ENCODE results near the gene NTPCR. TPM values are rescaled to one million over a fixed set of nuclear protein-coding genes. Genes with fewer than 3 reads are reported as not detected.

The NTPCR gene
- total RNA-seq, 1 donor, result 2.8 TPM

DNA sequence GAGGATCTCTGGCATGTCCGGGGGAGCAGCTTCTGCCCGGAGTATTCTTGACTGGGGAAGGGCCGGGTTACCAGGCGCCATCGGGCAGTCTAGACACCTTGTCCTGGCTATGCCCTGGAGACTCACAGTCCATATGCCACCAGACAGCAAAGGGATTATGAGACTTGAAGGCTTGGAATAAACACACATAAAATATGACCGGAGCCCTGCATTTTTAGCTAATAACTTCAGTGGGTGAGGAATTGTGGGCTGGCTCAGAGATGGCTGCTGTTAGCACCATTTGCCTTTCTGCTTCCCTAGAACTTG, 15.5 kb downstream of the NTPCR start:
- Histone ChIP-seq H3K9me3 (ENCODE audit: low read depth, low read length) (no peaks in the 10 kb centered on the region), H3K4me3 (ENCODE audit: low read length) (no peak overlapping the region), H3K27me3 (ENCODE audit: insufficient read depth, low read length) (no peaks in the 10 kb centered on the region), H3K4me1 (ENCODE audit: insufficient read depth, low read length) (peaks cover 8% of the 10 kb centered on the region)

DNA sequence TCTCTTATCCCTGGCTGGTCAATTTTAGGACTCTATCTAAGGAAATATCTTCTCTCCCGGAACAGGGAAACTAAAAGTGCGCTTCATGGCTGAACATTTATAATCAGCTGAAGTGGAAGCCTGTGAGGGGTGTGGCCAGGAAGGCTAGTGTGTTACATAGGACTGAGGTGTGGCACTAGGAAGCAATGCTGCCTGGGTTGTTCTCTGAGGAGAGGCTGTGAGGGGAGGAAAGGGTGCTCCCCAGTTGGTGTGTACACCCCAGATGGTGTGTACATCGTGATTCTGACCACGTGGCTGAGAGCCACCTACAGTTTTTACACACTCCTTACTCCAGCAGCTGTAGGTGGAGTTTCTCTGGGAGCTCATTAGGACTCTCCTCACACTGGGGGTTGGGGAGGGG, 16.3 kb downstream of the NTPCR start:
- H3K27me3 ChIP-seq (ENCODE audit: insufficient read depth, low read length), result no peaks in the 10 kb centered on the region
- no peaks in the 10 kb centered on the region for H3K9me3 ChIP-seq (ENCODE audit: low read depth, low read length)
- H3K4me3 ChIP-seq (ENCODE audit: low read length), result no peak overlapping the region
- peaks cover 8% of the 10 kb centered on the region for H3K4me1 ChIP-seq (ENCODE audit: insufficient read depth, low read length)

GRCh38 chr1:232968391-232968790, 18.0 kb downstream of the NTPCR start:
- Histone ChIP-seq H3K27me3 (ENCODE audit: insufficient read depth, low read length) (no peaks in the 10 kb centered on the region), H3K9me3 (ENCODE audit: low read depth, low read length) (peaks cover 4% of the 10 kb centered on the region), H3K4me3 (ENCODE audit: low read length) (no peak overlapping the region), H3K4me1 (ENCODE audit: insufficient read depth, low read length) (peaks cover 2% of the 10 kb centered on the region)

- peaks cover 10% of the 10 kb centered on the region for H3K9me3 ChIP-seq (ENCODE audit: low read depth, low read length)
- no peaks in the 10 kb centered on the region for H3K27me3 ChIP-seq (ENCODE audit: insufficient read depth, low read length)
- no peaks in the 10 kb centered on the region for H3K4me1 ChIP-seq (ENCODE audit: insufficient read depth, low read length)
- no peak overlapping the region for H3K4me3 ChIP-seq (ENCODE audit: low read length)
These were observed 18.6 kb downstream of the NTPCR start for GRCh38 chr1:232968965-232969364.

DNA sequence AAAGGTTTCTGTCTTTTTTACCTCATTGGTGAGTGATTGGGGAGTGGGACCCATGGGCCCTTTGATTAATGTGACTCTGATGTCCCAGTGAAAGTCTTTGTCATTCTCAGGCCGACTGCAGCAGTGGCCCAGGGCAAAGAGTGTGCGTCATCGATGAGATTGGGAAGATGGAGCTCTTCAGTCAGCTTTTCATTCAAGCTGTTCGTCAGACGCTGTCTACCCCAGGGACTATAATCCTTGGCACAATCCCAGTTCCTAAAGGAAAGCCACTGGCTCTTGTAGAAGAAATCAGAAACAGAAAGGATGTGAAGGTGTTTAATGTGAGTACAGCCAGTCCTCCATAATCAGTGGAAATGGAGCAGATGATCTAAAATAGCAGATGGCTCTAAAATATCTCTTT, 19.4 kb downstream of the NTPCR start:
- Histone ChIP-seq H3K4me1 (ENCODE audit: insufficient read depth, low read length) (no peaks in the 10 kb centered on the region), H3K9me3 (ENCODE audit: low read depth, low read length) (peaks cover 12% of the 10 kb centered on the region), H3K27me3 (ENCODE audit: insufficient read depth, low read length) (no peaks in the 10 kb centered on the region), H3K4me3 (ENCODE audit: low read length) (no peak overlapping the region)

DNA sequence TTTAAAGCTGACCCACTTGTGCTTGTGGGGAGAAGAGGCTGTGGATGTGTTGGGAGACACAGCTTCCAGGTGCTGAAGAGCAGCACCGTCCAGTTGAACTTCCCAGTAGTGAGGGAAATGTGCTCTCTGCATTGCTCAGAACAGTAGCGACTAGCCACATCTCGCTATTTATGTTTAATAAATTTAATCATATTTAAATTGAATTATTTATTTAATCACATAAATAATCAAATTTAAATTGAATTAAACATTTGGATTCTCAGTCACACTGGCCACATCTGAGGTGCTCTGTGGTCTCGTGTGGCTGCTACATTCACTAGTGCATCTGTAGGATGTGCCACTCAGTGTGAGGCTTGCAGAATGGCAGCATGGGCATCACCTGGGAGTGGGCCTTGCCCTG, 20.1 kb downstream of the NTPCR start:
- H3K4me3 ChIP-seq (ENCODE audit: low read length), result no peak overlapping the region
- peaks cover 12% of the 10 kb centered on the region for H3K9me3 ChIP-seq (ENCODE audit: low read depth, low read length)
- H3K27me3 ChIP-seq (ENCODE audit: insufficient read depth, low read length), result no peaks in the 10 kb centered on the region
- no peaks in the 10 kb centered on the region for H3K4me1 ChIP-seq (ENCODE audit: insufficient read depth, low read length)

DNA sequence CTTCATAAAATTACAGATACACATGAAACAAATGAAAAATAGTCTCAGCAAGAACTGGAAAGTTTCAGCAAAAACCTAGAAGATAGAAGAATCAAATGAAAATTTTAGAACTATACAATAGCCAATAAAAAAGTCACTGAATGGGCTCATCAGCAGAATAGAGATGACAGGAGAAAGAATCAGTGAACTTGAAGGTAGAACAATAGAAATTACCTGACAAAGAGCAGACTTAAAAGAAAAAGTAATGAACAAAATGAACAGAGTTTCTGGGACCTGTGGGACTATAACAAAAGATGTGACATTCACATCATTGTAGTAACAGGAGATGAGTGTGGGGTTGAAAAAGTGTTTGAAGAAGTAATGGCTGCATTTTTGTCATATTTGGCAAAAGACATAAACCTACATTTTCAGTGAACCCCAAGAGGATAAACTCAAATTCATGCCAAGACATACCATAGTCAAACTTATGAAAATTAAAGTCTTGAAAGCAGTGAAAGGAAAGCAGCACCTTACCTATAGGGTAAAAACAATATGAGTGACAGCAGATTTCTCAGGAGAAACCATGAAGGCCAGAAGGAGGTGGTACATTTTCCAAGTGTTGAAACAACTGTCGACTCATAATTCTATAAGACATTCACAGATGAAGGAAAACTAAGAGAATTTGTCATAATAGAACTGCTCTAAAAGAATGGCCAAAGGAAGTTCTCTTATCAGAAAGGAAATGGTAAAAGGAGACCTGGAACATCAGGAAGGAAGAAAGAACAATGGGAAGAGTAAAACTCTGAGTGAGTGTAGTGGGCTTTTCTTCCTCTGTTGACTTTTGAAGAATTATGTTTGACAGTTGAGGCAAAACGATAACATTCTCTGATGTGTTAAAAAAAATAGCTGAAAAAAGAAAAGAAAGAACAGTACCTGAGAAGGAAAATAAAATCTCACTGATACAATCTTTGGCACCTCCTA, 23.5 kb downstream of the NTPCR start:
- peaks cover 9% of the 10 kb centered on the region for H3K4me1 ChIP-seq (ENCODE audit: insufficient read depth, low read length)

GRCh38 chr1:232974971-232975370, 24.6 kb downstream of the NTPCR start:
- H3K4me3 ChIP-seq (ENCODE audit: low read length), result no peak overlapping the region
- H3K4me1 ChIP-seq (ENCODE audit: insufficient read depth, low read length), result peaks cover 9% of the 10 kb centered on the region
- no peaks in the 10 kb centered on the region for H3K27me3 ChIP-seq (ENCODE audit: insufficient read depth, low read length)
- peaks cover 12% of the 10 kb centered on the region for H3K9me3 ChIP-seq (ENCODE audit: low read depth, low read length)

More for the DNA sequence above, 23.5 kb downstream of the NTPCR start:
- Histone ChIP-seq H3K4me3 (ENCODE audit: low read length) (no peak overlapping the region), H3K27me3 (ENCODE audit: insufficient read depth, low read length) (no peaks in the 10 kb centered on the region), H3K9me3 (ENCODE audit: low read depth, low read length) (peaks cover 12% of the 10 kb centered on the region)

DNA sequence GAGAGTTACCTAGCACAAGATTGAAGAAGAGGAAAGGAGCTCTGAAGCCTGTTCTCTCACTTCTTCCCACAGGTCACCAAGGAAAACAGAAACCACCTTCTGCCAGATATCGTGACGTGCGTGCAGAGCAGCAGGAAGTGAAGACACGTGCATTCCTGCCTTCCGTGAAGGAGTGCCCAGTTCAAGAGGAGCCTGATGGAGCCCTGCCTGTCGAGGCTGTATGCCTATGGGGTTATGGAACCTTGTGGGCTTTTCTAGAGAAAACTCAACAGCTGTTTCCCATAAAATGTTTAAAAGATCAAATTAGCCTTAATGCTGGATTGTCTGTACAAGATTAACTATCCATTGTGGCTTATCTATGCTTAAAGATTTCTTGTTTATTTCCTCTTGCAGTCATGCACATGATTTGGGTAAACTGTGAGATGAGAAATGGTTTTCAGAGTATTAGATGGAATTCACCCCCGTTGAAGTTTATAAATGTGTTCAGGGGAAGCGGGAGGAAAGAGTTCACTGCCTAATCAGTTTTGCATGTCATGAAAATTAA, 27.8 kb downstream of the NTPCR start:
- no peaks in the 10 kb centered on the region for H3K27me3 ChIP-seq (ENCODE audit: insufficient read depth, low read length)
- no peak overlapping the region for H3K4me3 ChIP-seq (ENCODE audit: low read length)
- peaks cover 11% of the 10 kb centered on the region for H3K9me3 ChIP-seq (ENCODE audit: low read depth, low read length)
- peaks cover 9% of the 10 kb centered on the region for H3K4me1 ChIP-seq (ENCODE audit: insufficient read depth, low read length)

- H3K4me1 ChIP-seq (ENCODE audit: insufficient read depth, low read length), result peaks cover 9% of the 10 kb centered on the region
- no peaks in the 10 kb centered on the region for H3K27me3 ChIP-seq (ENCODE audit: insufficient read depth, low read length)
- H3K4me3 ChIP-seq (ENCODE audit: low read length), result no peak overlapping the region
- H3K9me3 ChIP-seq (ENCODE audit: low read depth, low read length), result peaks cover 4% of the 10 kb centered on the region
These were observed 28.4 kb downstream of the NTPCR start for GRCh38 chr1:232978815-232979214.

DNA sequence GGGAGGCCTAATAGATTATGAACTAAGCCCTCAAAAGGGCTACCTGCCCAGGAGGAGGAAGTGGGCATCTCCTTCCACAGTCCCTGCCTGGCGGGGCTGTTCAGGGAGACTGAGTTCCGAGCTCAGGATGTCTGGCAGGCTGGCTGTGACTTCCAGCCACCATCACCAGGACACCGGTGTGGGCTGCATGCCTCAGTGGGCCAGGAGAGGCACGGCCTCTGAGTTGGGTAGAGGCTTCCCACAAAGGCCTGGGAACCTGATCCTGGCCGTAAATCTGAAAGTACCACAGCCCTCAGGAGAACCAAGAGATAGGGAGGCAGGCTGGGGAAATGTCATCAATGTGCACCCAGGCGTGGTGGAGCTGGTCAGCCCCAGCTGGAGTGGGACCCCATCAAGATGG, 29.1 kb downstream of the NTPCR start:
- no peaks in the 10 kb centered on the region for H3K9me3 ChIP-seq (ENCODE audit: low read depth, low read length)
- no peak overlapping the region for H3K4me3 ChIP-seq (ENCODE audit: low read length)
- peaks cover 9% of the 10 kb centered on the region for H3K4me1 ChIP-seq (ENCODE audit: insufficient read depth, low read length)
- H3K27me3 ChIP-seq (ENCODE audit: insufficient read depth, low read length), result no peaks in the 10 kb centered on the region

GRCh38 chr1:232980355-232980978, 30.1 kb downstream of the NTPCR start:
- no peaks in the 10 kb centered on the region for H3K9me3 ChIP-seq (ENCODE audit: low read depth, low read length)
- no peak overlapping the region for H3K4me3 ChIP-seq (ENCODE audit: low read length)
- H3K4me1 ChIP-seq (ENCODE audit: insufficient read depth, low read length), result peaks cover 9% of the 10 kb centered on the region
- no peaks in the 10 kb centered on the region for H3K27me3 ChIP-seq (ENCODE audit: insufficient read depth, low read length)

DNA sequence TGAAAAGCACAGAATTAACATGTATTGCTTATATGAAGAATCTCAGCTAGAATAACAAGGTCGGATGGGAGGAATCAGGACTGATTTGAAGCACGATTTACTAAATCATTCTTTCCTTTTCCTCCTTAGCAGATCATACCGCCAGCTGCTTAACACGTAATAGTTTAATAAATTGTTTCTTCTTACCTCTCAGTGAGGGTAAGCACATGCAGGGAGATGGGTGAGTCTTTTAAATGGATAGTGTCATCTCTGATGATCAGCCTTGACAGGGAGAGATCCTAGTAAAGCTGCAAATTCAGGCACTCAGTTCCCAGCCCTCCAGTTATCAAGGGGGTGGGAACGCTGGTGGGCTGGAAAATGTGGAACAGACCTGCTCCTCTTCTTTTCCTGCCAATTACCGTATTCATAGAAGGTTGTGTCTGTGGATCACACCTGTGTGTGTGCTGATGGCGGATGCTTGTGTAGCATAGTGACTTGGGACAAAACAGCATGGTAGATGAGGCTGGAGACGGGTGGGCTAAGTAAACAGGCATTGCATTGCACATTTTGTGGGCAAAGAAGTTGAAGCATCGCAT, 30.7 kb downstream of the NTPCR start:
- H3K27me3 ChIP-seq (ENCODE audit: insufficient read depth, low read length), result no peaks in the 10 kb centered on the region
- H3K4me1 ChIP-seq (ENCODE audit: insufficient read depth, low read length), result peaks cover 9% of the 10 kb centered on the region
- H3K9me3 ChIP-seq (ENCODE audit: low read depth, low read length), result no peaks in the 10 kb centered on the region
- H3K4me3 ChIP-seq (ENCODE audit: low read length), result no peak overlapping the region

GRCh38 chr1:232982238-232982944, 32.0 kb downstream of the NTPCR start:
- no peaks in the 10 kb centered on the region for H3K9me3 ChIP-seq (ENCODE audit: low read depth, low read length)
- no peak overlapping the region for H3K4me3 ChIP-seq (ENCODE audit: low read length)
- peaks cover 9% of the 10 kb centered on the region for H3K4me1 ChIP-seq (ENCODE audit: insufficient read depth, low read length)
- H3K27me3 ChIP-seq (ENCODE audit: insufficient read depth, low read length), result no peaks in the 10 kb centered on the region

DNA sequence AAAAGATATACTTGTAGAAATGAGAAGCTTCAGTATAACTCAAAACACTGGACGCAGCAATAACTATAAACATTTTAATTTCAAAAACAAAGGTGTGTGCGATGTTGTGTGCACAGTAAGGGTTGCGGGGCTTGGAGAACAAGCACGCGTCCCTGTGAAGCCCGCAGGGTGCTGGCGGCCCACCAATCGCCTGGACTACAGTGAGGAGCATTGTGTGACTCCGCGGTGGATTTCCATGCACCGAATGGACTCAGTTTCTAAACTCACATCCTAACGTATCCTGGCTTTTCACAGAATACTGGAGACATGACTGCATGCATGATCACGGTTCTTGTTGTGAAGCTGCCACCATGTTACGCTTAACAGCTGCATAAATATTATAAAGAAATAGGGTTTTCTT, 33.0 kb downstream of the NTPCR start:
- Histone ChIP-seq H3K4me3 (ENCODE audit: low read length) (no peak overlapping the region), H3K9me3 (ENCODE audit: low read depth, low read length) (no peaks in the 10 kb centered on the region), H3K4me1 (ENCODE audit: insufficient read depth, low read length) (peaks cover 4% of the 10 kb centered on the region), H3K27me3 (ENCODE audit: insufficient read depth, low read length) (no peaks in the 10 kb centered on the region)

Measured in mononuclear cell (primary cell).